GM21576 (cell line): ENCODE data around the gene TP53I11.

Experiments used
- ATAC-seq: cut with Tn5 transposase; IDR thresholded peaks from one replicate; pipeline ENCODE4 v1.9.1; 2021; ENCODE audit warnings: mild to moderate bottlenecking, moderate library complexity; ENCODE audit not compliant: unreplicated experiment

Gene TP53I11

DNA sequence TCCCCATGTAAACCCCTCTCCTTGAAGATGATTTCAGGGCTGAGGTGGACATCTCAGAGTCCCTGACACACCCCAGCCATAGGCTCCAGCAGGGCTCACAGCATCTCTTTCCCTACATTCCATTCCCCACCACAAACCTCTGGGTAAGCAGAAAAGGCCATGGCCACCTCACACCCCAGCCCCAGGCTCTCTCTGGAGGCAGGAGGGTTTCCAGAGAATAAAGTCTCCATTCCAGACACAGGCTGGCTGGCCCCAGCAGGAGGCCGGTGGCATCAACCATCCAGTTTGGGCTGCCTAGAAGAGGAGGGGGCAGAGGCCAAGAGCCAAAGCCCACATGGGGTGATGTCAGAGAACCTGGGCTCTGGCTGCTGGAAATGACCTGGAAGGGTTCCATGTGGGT, 61.4 kb downstream of the TP53I11 start:
- no peak for ATAC-seq

DNA sequence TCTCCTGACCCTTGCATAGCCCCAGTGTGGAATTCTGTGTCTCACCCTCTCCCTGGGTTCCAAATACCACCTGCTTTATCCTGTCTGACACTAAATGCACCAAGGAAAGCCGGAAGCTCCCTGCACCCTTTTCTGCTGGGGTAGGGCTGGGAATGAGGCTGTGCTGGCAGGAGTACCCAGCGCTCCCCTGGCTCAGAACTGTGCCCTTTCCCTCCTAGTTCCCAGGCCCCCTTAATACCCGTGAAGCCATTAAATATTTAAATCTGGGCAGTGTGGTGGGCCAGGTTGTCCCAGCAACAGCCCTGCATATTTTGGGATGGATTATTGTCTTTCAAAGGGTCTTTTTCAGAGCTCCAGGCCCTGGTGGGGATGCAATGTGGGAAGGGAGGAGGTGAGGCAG, 63.0 kb downstream of the TP53I11 start:
- ATAC-seq = no peak

DNA sequence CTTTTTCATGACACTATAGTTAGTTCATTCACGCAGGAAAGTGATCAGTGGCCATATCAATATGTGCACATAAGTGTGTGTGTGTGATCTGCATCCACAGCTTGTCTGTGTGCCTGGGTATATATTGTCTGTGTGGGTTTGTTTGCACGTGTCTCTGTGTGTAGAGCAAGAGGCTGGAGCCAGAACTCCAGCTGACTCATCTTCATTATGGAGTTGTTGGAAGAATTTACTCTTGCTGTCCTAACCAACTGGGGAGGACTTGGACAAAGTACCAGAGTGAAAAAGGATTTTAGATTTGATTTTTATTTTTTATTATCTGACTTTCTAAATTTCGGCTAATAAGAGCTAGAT, 63.9 kb downstream of the TP53I11 start:
- no peak for ATAC-seq

DNA sequence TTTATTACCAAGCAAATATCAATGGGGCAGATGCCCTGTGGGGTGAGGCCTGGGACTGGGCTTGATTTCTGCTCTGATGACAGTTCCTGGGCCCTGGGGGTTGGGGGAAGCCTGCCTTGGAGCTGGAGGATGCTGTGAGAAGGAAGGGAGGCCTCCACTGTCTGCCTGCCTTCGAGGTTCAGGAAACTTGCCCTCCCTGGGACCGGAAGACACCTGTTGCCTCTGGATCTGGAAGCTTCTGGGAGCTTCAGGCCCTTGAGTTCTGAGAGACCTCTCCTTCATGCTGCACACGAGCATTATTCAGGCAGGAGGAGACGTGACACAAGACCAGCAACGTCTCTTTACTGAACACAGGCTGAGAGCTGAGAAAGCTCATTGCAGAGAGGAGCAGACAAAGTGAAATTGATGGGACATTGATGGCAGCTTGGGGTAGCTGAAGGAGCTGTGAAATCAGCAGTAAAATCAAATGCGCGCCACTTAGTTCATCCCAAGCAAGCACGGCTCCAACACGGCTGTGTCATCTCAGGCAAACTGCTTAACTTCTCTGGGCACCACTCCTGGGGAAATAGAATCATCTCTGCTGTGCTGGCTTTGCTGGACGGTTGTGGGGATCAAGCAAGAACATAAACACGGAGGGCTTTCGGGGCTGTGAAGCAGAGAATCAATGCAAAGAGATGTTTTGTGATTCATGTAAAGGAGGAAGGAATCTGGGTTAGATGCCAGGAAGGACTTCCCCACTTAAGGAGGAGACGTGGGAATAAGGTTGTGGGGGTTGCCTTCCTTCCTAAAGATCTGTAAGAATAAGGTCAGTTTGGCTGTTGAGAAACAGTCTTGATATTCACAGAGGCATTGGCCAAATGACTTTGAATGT, 64.5 kb downstream of the TP53I11 start:
- ATAC-seq = no peak

DNA sequence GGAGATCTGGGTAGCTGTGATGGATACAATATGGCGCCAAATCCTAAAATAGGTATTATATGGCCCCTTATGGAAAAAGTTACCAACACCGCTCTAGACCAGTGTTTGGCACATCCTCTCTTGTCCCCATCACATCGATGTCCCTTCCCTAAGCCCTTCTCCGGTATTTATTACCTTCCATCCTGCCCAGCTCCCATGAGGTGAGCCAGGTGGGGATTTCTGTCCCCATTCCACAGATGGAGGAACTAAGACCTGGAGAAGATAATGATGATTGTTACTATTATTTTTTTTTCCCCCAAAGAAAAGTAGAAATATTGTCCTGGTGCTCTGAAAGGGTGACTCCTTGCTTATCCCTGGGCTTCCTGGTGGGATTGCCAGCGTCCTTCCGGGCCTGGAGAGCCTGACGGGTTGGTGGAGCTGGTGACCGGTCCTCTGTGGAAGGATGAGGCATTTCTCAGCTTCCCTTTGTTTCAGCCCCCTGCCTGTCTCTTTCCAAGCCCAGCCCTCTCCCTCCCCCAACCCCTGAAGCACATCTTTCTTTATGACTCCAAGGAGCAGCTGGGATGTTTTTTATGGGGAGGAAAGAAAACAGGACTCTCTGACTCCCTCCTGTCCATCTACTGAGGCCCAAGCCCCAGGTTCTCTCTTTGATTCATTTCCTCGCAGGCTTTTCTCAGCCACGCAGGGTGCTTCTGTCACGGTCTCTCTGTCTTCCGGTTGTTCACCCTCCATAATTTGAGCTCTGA, 65.4 kb downstream of the TP53I11 start:
- ATAC-seq = no peak

DNA sequence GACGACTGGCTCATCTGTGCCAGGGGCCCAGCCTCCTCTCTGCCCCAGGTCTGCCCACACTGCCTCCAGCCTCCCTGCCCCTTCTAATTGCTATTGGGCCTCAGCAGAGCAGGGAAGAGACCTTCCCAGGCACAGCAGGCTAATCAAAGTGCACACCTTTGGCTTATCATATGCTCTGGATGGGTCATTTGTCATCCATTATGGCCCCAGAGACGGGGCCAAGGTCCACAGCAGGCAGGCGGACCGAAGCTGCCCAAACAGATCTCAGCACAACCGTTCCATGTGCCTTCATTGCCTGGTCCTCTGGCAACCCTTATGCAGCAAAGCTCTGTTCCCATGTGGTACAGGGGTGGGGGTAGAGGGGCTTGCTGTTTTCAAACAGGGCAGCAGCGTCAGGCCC, 66.6 kb downstream of the TP53I11 start:
- no peak for ATAC-seq

DNA sequence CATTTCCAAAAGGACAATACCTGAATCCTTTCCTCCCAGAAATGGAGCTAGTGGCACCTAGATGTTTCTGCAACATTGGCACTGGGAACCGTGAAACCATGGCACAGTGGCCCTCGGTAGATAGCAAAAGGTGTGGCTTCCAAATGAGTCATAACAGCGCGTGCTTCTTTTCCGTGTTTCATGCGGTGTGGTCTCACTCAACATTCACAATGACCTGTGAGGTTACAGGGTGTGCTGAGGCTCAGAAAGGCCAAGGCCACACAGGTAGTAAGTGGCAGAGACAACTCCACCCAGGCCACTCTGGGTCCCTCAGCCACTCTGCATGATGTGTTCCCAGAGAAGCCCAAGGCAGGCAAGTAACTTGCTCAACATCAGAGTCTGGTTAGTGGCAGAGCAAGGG, 67.4 kb downstream of the TP53I11 start:
- no peak for ATAC-seq
